PC-3 (cell line): ENCODE results near the gene RGS12. TPM values are rescaled to one million over a fixed set of nuclear protein-coding genes. Genes with fewer than 3 reads are reported as not detected.

Experiments used
- ATAC-seq: fragments of 200-7000 bp; cut with Tn5 transposase; 2 replicates; pipeline ENCODE4 v1.9.1; 2020; ENCODE audit warnings: mild to moderate bottlenecking, moderate library complexity
- BruUV-seq: library from RNA; stranded (reverse); fragments of 400-500 nt; replicated peaks from 2 replicates; lab custom pipeline; 2021; lab: Mats Ljungman, UMichigan
- CTCF ChIA-PET: fragments of 300-600 bp; sonication (Branson Sonifier 250); formaldehyde crosslinking; loops from one replicate; lab custom pipeline; 2022; ENCODE audit warnings: antibody characterized with exemption; lab: Charles Lee
- POLR2A ChIA-PET: fragments of 300-600 bp; sonication (Branson Sonifier 250); formaldehyde crosslinking; loops from one replicate; lab custom pipeline; 2022; ENCODE audit warnings: antibody characterized with exemption; ENCODE audit not compliant: unreplicated experiment; lab: Charles Lee
- DNase-seq: peaks from one replicate; pipeline ENCODE4 v3.0.0-alpha.2; 2015
- H2AFZ ChIP-seq: fragments of 300-600 bp; sonication (generic); 2 replicates; pipeline ENCODE4 v1.6.0; 2016; ENCODE audit warnings: antibody characterized with exemption, low read length
- H3F3A ChIP-seq: fragments of 300-600 bp; sonication (generic); one replicate; pipeline ENCODE4 v1.6.0; 2017; ENCODE audit warnings: antibody characterized with exemption, low read length, control low read depth, mild to moderate bottlenecking; ENCODE audit not compliant: unreplicated experiment
- H3K27ac ChIP-seq: fragments of 300-600 bp; sonication (generic); 2 replicates; pipeline ENCODE4 v1.5.1; 2016; ENCODE audit warnings: mild to moderate bottlenecking, low read length
- H3K27me3 ChIP-seq: fragments of 300-600 bp; sonication (generic); 2 replicates; pipeline ENCODE4 v1.6.1; 2016; ENCODE audit warnings: low read length, mixed read lengths
- H3K36me3 ChIP-seq: fragments of 300-600 bp; sonication (generic); 2 replicates; pipeline ENCODE4 v1.6.1; 2016; ENCODE audit warnings: low read depth, mixed run types, low read length, mixed read lengths
- H3K4me1 ChIP-seq: fragments of 300-600 bp; sonication (generic); 2 replicates; pipeline ENCODE4 v1.5.1; 2016; ENCODE audit warnings: low read length; ENCODE audit not compliant: insufficient read depth
- H3K4me2 ChIP-seq: fragments of 300-600 bp; sonication (generic); 2 replicates; pipeline ENCODE4 v1.6.0; 2016; ENCODE audit warnings: low read length
- H3K4me3 ChIP-seq: fragments of 300-600 bp; sonication (generic); 2 replicates; pipeline ENCODE4 v1.5.1; 2016; ENCODE audit warnings: mild to moderate bottlenecking, low read length, mixed read lengths
- H3K79me2 ChIP-seq: fragments of 300-600 bp; sonication (generic); 2 replicates; pipeline ENCODE4 v1.6.1; 2017; ENCODE audit warnings: low read length, mixed read lengths
- H3K9ac ChIP-seq: fragments of 300-600 bp; sonication (generic); 2 replicates; pipeline ENCODE4 v1.6.0; 2016; ENCODE audit warnings: mild to moderate bottlenecking, low read length
- H3K9me2 ChIP-seq: fragments of 300-600 bp; sonication (generic); replicated peaks from 2 replicates; pipeline ENCODE4 v1.6.1; 2016; ENCODE audit warnings: mixed run types, low read length, mixed read lengths
- H3K9me3 ChIP-seq: fragments of 300-600 bp; sonication (generic); 2 replicates; pipeline ENCODE4 v1.6.1; 2016; ENCODE audit warnings: low read length, mixed read lengths
- H4K20me1 ChIP-seq: fragments of 300-600 bp; sonication (generic); 2 replicates; pipeline ENCODE4 v1.6.1; 2016; ENCODE audit warnings: low read length, mixed read lengths
- EZH2 ChIP-seq: fragments of 300-600 bp; sonication (generic); IDR thresholded peaks from one replicate; pipeline ENCODE4 v1.6.1; 2017; ENCODE audit warnings: antibody characterized with exemption, mild to moderate bottlenecking, low read length; ENCODE audit not compliant: unreplicated experiment
- EZH2phosphoT487 ChIP-seq: fragments of 300-600 bp; sonication (generic); IDR thresholded peaks from 2 replicates; pipeline ENCODE4 v1.6.1; 2018; ENCODE audit warnings: mild to moderate bottlenecking, antibody characterized with exemption, low read length, borderline replicate concordance
- intact Hi-C: fragments of 100-400 bp; cut with micrococcal nuclease; formaldehyde crosslinking; loops from 2 replicates; pipeline ENCODE4 v1.9.0; 2023
- total RNA-seq: library from RNA; depleted of rRNA; stranded (reverse); fragments of >200 nt; gene quantifications from 2 replicates; pipeline ENCODE4 v1.2.3, GENCODE V29; 2014
- TF ChIP-seq, protein P1 (sequence below): fragments of 300-600 bp; sonication (generic); conservative IDR thresholded peaks from 2 replicates; pipeline ENCODE4 v1.5.1; 2017; ENCODE audit warnings: antibody characterized with exemption, low read depth, mild to moderate bottlenecking, low read length

The RGS12 gene
- total RNA-seq, 1 experiment from 2014 or later: 10.3 TPM

DNA sequence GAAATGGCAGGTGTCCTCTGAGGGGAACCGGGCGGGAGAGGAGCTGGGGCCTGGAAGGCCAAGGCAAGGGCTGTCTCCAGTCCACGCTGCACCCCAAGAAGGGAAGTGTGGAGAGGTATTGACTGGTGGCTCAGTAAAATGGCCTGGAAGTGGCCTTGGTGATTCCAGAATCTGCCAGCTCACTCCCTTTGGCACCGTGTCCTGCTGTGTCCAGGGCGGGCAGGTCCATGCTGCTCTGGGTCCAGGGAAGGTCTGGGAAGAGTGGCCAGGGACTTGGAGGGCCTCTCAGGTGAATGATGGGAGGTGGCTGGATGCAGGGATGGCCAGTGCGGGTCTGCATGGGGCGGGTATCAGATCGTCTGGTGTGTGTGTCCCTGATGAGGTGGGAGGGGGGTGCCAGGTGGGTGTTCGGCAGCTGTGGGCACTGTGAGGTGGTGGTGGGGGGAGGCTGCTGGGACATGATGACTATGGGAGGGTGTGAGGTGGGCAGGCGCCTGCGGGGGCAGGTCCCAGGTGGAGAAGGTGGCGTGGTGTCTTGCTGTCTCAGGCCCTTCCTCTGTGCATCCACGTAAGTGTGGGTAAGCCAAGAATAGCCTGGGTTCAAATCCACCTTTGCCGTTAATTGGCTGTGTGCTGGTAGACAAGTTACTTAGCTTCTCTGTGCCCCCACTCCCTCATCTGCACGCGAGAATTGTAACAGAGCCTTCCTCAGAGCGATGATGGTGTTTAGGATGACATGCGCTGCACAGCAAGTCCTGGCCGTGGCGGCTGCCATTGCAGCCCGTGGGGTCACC lies 17.7 kb downstream of the RGS12 start:
- no TSS peak for BruUV-seq
- DNase-seq (no peak), ATAC-seq (no peak)
- CTCF ChIA-PET: no interaction called here
- H4K20me1 ChIP-seq: peaks cover 7% of the 10 kb centered on the region; the same call in 1 of the 2 replicates
- H3K4me2 ChIP-seq: peak overlapping the region; percentile 74; the same call in 1 of the 2 replicates
- TF ChIP-seq EZH2 (no peak), EZH2phosphoT487 (no peak)
- TF ChIP-seq, protein P1, sequence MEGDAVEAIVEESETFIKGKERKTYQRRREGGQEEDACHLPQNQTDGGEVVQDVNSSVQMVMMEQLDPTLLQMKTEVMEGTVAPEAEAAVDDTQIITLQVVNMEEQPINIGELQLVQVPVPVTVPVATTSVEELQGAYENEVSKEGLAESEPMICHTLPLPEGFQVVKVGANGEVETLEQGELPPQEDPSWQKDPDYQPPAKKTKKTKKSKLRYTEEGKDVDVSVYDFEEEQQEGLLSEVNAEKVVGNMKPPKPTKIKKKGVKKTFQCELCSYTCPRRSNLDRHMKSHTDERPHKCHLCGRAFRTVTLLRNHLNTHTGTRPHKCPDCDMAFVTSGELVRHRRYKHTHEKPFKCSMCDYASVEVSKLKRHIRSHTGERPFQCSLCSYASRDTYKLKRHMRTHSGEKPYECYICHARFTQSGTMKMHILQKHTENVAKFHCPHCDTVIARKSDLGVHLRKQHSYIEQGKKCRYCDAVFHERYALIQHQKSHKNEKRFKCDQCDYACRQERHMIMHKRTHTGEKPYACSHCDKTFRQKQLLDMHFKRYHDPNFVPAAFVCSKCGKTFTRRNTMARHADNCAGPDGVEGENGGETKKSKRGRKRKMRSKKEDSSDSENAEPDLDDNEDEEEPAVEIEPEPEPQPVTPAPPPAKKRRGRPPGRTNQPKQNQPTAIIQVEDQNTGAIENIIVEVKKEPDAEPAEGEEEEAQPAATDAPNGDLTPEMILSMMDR: no peak
- H2AFZ ChIP-seq: no peak overlapping the region
- H3K4me1 ChIP-seq: peaks cover 20% of the 10 kb centered on the region
- H3K27me3 ChIP-seq: no peaks in the 10 kb centered on the region
- intact Hi-C loops: no loop called here
- H3K9me3 ChIP-seq: no peaks in the 10 kb centered on the region
- H3K27ac ChIP-seq: 0 out of 2 replicates have a peak overlapping the region, but pooled peaks have one; percentile 58
- H3F3A ChIP-seq: no peaks in the 10 kb centered on the region
- no peaks in the 10 kb centered on the region for H3K36me3 ChIP-seq
- H3K4me3 ChIP-seq: no peak overlapping the region
- H3K79me2 ChIP-seq: peaks cover 3% of the 10 kb centered on the region; the same call in 1 of the 2 replicates
- H3K9me2 ChIP-seq: no peaks in the 10 kb centered on the region
- POLR2A ChIA-PET: no interaction called here
- H3K9ac ChIP-seq: no peak overlapping the region

DNA sequence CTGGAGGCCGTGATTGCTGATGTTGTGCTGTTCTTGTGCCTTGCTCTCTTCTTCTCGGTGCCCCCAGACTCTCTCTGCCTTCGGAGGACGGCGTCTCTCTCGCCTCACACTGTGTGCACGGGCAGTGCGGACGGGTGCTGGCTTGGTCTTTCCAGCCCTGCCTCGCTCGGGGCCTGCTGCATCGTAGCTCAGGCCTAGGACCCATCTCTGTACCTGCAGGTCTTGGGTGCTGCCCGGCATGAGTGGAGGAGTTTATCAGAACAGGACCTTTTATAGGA lies 18.2 kb downstream of the RGS12 start:
- H4K20me1 ChIP-seq: peaks cover 7% of the 10 kb centered on the region; the same call in 1 of the 2 replicates
- POLR2A ChIA-PET: no interaction called here
- peak overlapping the region; percentile 74 for H3K4me2 ChIP-seq
- H2AFZ ChIP-seq: no peak overlapping the region
- H3K27me3 ChIP-seq: no peaks in the 10 kb centered on the region
- no peak overlapping the region for H3K4me3 ChIP-seq
- peaks cover 3% of the 10 kb centered on the region; the same call in 1 of the 2 replicates for H3K79me2 ChIP-seq
- intact Hi-C loops: no loop called here
- no peaks in the 10 kb centered on the region for H3K9me2 ChIP-seq
- no peaks in the 10 kb centered on the region for H3F3A ChIP-seq
- TF ChIP-seq, protein P1: no peak
- no peak for TF ChIP-seq EZH2phosphoT487
- no peak for TF ChIP-seq EZH2
- BruUV-seq: no TSS peak
- peaks cover 20% of the 10 kb centered on the region for H3K4me1 ChIP-seq
- H3K36me3 ChIP-seq: no peaks in the 10 kb centered on the region
- CTCF ChIA-PET: no interaction called here
- no peak overlapping the region for H3K9ac ChIP-seq
- H3K27ac ChIP-seq: peak overlapping the region; percentile 58
- no peaks in the 10 kb centered on the region for H3K9me3 ChIP-seq
- ATAC-seq: no peak
- DNase-seq: no peak
